ENCODE data around the gene UGT2A1.
"Not testable (repeated sequence)": the region's sequence is repeated elsewhere in the genome, so short reads cannot be mapped to it uniquely, and the experiment has no call there.

DNA sequence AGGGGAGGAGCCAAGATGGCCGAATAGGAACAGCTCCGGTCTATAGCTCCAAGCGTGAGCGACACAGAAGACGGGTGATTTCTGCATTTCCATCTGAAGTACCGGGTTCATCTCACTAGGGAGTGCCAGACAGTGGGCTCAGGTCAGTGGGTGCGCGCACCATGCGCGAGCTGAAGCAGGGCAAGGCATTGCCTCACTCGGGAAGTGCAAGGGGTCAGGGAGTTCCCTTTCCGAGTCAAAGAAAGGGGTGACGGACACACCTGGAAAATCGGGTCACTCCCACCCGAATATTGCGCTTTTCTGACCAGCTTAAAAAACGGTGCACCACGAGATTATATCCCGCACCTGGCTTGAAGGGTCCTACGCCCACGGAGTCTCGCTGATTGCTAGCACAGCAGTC lies 11.0 kb upstream of the UGT2A1 start:
- TF ChIP-seq CTCF, POLR2A, EP300 (IDR thresholded peaks at IDR 0.05): not testable (repeated sequence)

Measured in ovary (tissue), 3 donors.